GM12878 (cell line): Measurements from ENCODE around the gene DOK1. TPM values are rescaled to one million over a fixed set of nuclear protein-coding genes. Genes with fewer than 3 reads are reported as not detected.

ENCODE experiments used
- CHD4 ChIP-seq: fragments of 200-600 bp; sonication (generic); IDR thresholded peaks from 2 replicates; pipeline ENCODE4 v1.6.1; 2016; ENCODE audit warnings: mild to moderate bottlenecking
- MEF2A ChIP-seq: IDR thresholded peaks from 2 replicates; pipeline ENCODE4 v1.6.1; 2011; ENCODE audit warnings: low read depth, mild to moderate bottlenecking, low read length, moderate library complexity; ENCODE audit not compliant: insufficient read depth
- NR2C1 ChIP-seq: fragments of 450-650 bp; IDR thresholded peaks from 2 replicates; pipeline ENCODE4 v1.6.1; 2017; ENCODE audit warnings: antibody characterized with exemption, mild to moderate bottlenecking, moderate library complexity
- RAD21 ChIP-seq: IDR thresholded peaks from 2 replicates; pipeline ENCODE4 v1.6.1; 2011; ENCODE audit warnings: mild to moderate bottlenecking, low read depth, low read length, moderate library complexity; ENCODE audit not compliant: insufficient read depth
- polyA plus RNA-seq, 11 experiments: library from polyadenylated mRNA; depleted of rRNA in 4 of 11; unstranded in 6 of 11; stranded (reverse) in 5 of 11; fragments of >200 nt; fragmentation: Nextera tagmentation in 4 of 11; fragmentation: Illumina TruSeq in 1 of 11; extraction: Ambion mirVana in 4 of 11; extraction: Trizol in 1 of 11; gene quantifications; 1 replicate in 1 of 11; 2 replicates in 10 of 11; pipeline versions ENCODE4 v1.2.1 to v1.2.3, GENCODE V29; 2011 to 2016; ENCODE audit warnings: inconsistent platforms in 2 of 11, missing spikeins in 2 of 11, low read depth in 1 of 11
- total RNA-seq, 4 experiments: library from RNA; depleted of rRNA in 3 of 4; stranded (reverse); fragments of >200 nt in 3 of 4; fragmentation: Illumina TruSeq in 1 of 4; extraction: Trizol in 1 of 4; gene quantifications; 2 replicates each; pipeline versions ENCODE4 v1.2.1 to v1.2.3, GENCODE V29; 2013 to 2021
- TF ChIP-seq, protein P1 (sequence below): fragments of 150-350 bp; IDR thresholded peaks from 2 replicates; pipeline ENCODE4 v1.6.1; 2014; ENCODE audit warnings: mild to moderate bottlenecking, low read depth, low read length
- TF ChIP-seq, protein P2 (sequence below): fragments of 450-650 bp; formaldehyde crosslinking; IDR thresholded peaks from 2 replicates; pipeline ENCODE4 v1.4.0; 2022; ENCODE audit warnings: mild to moderate bottlenecking, moderate library complexity
- TF ChIP-seq, protein P3 (sequence below): fragments of 450-650 bp; IDR thresholded peaks from 2 replicates; pipeline ENCODE4 v1.6.1; 2014; ENCODE audit warnings: mild to moderate bottlenecking
- TF ChIP-seq, protein P4 (sequence below): IDR thresholded peaks from 2 replicates; pipeline ENCODE4 v1.6.1; 2012; ENCODE audit warnings: low read length, inconsistent platforms
- TF ChIP-seq, protein P5 (sequence below): fragments of 450-650 bp; IDR thresholded peaks from 2 replicates; pipeline ENCODE4 v1.6.1; 2016; ENCODE audit warnings: mild to moderate bottlenecking, moderate library complexity, borderline replicate concordance
- TF ChIP-seq, protein P6 (sequence below): fragments of 450-650 bp; IDR thresholded peaks from 2 replicates; pipeline ENCODE4 v1.6.1; 2017; ENCODE audit warnings: antibody characterized with exemption, mild to moderate bottlenecking, moderate library complexity

Gene DOK1
- total and polyA plus RNA-seq, 10 of the 15 experiments (the other 5 are each of a cell fraction or from before 2014, with no cell fraction given) = 1.4 to 104 (median 59.7) TPM

DNA sequence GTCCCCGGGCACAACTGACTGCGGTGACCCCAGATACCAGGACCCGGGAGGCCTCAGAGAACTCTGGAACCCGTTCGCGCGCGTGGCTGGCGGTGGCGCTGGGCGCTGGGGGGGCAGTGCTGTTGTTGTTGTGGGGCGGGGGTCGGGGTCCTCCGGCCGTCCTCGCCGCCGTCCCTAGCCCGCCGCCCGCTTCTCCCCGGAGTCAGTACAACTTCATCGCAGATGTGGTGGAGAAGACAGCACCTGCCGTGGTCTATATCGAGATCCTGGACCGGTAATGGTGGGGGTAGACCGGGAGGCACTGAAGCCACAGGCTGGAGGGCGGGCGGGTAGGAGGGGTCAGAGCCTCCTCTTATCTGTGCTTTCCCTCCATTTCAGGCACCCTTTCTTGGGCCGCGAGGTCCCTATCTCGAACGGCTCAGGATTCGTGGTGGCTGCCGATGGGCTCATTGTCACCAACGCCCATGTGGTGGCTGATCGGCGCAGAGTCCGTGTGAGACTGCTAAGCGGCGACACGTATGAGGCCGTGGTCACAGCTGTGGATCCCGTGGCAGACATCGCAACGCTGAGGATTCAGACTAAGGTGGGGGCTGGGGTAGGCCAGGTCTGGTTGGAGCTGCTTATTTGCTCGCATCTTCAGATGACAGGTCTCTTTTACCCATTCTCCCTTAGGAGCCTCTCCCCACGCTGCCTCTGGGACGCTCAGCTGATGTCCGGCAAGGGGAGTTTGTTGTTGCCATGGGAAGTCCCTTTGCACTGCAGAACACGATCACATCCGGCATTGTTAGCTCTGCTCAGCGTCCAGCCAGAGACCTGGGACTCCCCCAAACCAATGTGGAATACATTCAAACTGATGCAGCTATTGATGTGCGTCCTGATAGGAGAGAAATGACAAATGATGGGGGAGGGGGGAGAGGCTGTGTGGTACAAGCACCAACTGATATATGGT, 24.0 kb upstream of the DOK1 start (continued):
- TF ChIP-seq, protein P1, sequence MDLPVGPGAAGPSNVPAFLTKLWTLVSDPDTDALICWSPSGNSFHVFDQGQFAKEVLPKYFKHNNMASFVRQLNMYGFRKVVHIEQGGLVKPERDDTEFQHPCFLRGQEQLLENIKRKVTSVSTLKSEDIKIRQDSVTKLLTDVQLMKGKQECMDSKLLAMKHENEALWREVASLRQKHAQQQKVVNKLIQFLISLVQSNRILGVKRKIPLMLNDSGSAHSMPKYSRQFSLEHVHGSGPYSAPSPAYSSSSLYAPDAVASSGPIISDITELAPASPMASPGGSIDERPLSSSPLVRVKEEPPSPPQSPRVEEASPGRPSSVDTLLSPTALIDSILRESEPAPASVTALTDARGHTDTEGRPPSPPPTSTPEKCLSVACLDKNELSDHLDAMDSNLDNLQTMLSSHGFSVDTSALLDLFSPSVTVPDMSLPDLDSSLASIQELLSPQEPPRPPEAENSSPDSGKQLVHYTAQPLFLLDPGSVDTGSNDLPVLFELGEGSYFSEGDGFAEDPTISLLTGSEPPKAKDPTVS = no peak
- TF ChIP-seq, protein P2, sequence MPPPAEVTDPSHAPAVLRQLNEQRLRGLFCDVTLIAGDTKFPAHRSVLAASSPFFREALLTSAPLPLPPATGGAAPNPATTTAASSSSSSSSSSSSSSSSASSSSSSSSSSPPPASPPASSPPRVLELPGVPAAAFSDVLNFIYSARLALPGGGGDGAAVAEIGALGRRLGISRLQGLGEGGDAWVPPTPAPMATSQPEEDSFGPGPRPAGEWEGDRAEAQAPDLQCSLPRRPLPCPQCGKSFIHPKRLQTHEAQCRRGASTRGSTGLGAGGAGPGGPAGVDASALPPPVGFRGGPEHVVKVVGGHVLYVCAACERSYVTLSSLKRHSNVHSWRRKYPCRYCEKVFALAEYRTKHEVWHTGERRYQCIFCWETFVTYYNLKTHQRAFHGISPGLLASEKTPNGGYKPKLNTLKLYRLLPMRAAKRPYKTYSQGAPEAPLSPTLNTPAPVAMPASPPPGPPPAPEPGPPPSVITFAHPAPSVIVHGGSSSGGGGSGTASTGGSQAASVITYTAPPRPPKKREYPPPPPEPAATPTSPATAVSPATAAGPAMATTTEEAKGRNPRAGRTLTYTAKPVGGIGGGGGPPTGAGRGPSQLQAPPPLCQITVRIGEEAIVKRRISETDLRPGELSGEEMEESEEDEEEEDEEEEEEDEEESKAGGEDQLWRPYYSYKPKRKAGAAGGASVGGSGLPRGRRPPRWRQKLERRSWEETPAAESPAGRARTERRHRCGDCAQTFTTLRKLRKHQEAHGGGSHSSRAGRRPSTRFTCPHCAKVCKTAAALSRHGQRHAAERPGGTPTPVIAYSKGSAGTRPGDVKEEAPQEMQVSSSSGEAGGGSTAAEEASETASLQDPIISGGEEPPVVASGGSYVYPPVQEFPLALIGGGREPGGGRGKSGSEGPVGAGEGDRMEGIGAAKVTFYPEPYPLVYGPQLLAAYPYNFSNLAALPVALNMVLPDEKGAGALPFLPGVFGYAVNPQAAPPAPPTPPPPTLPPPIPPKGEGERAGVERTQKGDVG (CRISPR knock-in tag) = no peak
- TF ChIP-seq, protein P3, sequence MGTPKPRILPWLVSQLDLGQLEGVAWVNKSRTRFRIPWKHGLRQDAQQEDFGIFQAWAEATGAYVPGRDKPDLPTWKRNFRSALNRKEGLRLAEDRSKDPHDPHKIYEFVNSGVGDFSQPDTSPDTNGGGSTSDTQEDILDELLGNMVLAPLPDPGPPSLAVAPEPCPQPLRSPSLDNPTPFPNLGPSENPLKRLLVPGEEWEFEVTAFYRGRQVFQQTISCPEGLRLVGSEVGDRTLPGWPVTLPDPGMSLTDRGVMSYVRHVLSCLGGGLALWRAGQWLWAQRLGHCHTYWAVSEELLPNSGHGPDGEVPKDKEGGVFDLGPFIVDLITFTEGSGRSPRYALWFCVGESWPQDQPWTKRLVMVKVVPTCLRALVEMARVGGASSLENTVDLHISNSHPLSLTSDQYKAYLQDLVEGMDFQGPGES = no peak
- TF ChIP-seq NR2C1 = no peak
- TF ChIP-seq, protein P4, sequence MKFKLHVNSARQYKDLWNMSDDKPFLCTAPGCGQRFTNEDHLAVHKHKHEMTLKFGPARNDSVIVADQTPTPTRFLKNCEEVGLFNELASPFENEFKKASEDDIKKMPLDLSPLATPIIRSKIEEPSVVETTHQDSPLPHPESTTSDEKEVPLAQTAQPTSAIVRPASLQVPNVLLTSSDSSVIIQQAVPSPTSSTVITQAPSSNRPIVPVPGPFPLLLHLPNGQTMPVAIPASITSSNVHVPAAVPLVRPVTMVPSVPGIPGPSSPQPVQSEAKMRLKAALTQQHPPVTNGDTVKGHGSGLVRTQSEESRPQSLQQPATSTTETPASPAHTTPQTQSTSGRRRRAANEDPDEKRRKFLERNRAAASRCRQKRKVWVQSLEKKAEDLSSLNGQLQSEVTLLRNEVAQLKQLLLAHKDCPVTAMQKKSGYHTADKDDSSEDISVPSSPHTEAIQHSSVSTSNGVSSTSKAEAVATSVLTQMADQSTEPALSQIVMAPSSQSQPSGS = no peak
- TF ChIP-seq CHD4 = no peak
- TF ChIP-seq, protein P5, sequence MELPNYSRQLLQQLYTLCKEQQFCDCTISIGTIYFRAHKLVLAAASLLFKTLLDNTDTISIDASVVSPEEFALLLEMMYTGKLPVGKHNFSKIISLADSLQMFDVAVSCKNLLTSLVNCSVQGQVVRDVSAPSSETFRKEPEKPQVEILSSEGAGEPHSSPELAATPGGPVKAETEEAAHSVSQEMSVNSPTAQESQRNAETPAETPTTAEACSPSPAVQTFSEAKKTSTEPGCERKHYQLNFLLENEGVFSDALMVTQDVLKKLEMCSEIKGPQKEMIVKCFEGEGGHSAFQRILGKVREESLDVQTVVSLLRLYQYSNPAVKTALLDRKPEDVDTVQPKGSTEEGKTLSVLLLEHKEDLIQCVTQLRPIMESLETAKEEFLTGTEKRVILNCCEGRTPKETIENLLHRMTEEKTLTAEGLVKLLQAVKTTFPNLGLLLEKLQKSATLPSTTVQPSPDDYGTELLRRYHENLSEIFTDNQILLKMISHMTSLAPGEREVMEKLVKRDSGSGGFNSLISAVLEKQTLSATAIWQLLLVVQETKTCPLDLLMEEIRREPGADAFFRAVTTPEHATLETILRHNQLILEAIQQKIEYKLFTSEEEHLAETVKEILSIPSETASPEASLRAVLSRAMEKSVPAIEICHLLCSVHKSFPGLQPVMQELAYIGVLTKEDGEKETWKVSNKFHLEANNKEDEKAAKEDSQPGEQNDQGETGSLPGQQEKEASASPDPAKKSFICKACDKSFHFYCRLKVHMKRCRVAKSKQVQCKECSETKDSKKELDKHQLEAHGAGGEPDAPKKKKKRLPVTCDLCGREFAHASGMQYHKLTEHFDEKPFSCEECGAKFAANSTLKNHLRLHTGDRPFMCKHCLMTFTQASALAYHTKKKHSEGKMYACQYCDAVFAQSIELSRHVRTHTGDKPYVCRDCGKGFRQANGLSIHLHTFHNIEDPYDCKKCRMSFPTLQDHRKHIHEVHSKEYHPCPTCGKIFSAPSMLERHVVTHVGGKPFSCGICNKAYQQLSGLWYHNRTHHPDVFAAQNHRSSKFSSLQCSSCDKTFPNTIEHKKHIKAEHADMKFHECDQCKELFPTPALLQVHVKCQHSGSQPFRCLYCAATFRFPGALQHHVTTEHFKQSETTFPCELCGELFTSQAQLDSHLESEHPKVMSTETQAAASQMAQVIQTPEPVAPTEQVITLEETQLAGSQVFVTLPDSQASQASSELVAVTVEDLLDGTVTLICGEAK = no peak
- TF ChIP-seq, protein P6, sequence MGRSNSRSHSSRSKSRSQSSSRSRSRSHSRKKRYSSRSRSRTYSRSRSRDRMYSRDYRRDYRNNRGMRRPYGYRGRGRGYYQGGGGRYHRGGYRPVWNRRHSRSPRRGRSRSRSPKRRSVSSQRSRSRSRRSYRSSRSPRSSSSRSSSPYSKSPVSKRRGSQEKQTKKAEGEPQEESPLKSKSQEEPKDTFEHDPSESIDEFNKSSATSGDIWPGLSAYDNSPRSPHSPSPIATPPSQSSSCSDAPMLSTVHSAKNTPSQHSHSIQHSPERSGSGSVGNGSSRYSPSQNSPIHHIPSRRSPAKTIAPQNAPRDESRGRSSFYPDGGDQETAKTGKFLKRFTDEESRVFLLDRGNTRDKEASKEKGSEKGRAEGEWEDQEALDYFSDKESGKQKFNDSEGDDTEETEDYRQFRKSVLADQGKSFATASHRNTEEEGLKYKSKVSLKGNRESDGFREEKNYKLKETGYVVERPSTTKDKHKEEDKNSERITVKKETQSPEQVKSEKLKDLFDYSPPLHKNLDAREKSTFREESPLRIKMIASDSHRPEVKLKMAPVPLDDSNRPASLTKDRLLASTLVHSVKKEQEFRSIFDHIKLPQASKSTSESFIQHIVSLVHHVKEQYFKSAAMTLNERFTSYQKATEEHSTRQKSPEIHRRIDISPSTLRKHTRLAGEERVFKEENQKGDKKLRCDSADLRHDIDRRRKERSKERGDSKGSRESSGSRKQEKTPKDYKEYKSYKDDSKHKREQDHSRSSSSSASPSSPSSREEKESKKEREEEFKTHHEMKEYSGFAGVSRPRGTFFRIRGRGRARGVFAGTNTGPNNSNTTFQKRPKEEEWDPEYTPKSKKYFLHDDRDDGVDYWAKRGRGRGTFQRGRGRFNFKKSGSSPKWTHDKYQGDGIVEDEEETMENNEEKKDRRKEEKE = no peak
- no peak for TF ChIP-seq MEF2A
- no peak for TF ChIP-seq RAD21
